DOHH2 (cell line): ENCODE results near the gene BCOR.

Experiments
- H3F3A ChIP-seq: fragments of 200-600 bp; sonication (generic), shearing (Covaris generic); 2 replicates; pipeline ENCODE4 v1.6.0; 2016; ENCODE audit warnings: antibody characterized with exemption, mild to moderate bottlenecking; ENCODE audit not compliant: control insufficient read depth, insufficient read depth
- H3K27ac ChIP-seq: fragments of 200-600 bp; sonication (generic); 2 replicates; pipeline ENCODE4 v1.5.1; 2014; ENCODE audit warnings: low read depth, mild to moderate bottlenecking, low read length, moderate library complexity
- H3K27me3 ChIP-seq: fragments of 200-600 bp; sonication (generic); 2 replicates; pipeline ENCODE4 v1.6.1; 2014; ENCODE audit warnings: mild to moderate bottlenecking, low read length, mixed read lengths; ENCODE audit not compliant: control insufficient read depth
- H3K36me3 ChIP-seq: fragments of 200-600 bp; sonication (generic); 2 replicates; pipeline ENCODE4 v1.6.1; 2014; ENCODE audit warnings: mild to moderate bottlenecking, low read length, moderate library complexity, mixed read lengths; ENCODE audit not compliant: control insufficient read depth
- H3K4me1 ChIP-seq: fragments of 200-600 bp; sonication (generic); 2 replicates; pipeline ENCODE4 v1.6.1; 2014; ENCODE audit warnings: mild to moderate bottlenecking, low read length, mixed read lengths; ENCODE audit not compliant: control insufficient read depth
- H3K4me2 ChIP-seq: fragments of 200-600 bp; sonication (generic); 2 replicates; pipeline ENCODE4 v1.6.0; 2014; ENCODE audit warnings: mild to moderate bottlenecking, low read length, moderate library complexity
- H3K4me3 ChIP-seq: fragments of 200-600 bp; sonication (generic); 2 replicates; pipeline ENCODE4 v1.5.1; 2014; ENCODE audit warnings: mild to moderate bottlenecking, low read length, mixed read lengths
- H3K79me2 ChIP-seq: fragments of 200-600 bp; sonication (generic); 2 replicates; pipeline ENCODE4 v1.6.1; 2014; ENCODE audit warnings: mild to moderate bottlenecking, low read length, mixed read lengths; ENCODE audit not compliant: control insufficient read depth
- H3K9me2 ChIP-seq: fragments of 200-600 bp; sonication (generic); replicated peaks from 2 replicates; pipeline ENCODE4 v1.6.1; 2014; ENCODE audit warnings: mild to moderate bottlenecking, low read length, mixed read lengths; ENCODE audit not compliant: control insufficient read depth
- H3K9me3 ChIP-seq: fragments of 200-600 bp; sonication (generic); 2 replicates; pipeline ENCODE4 v1.6.1; 2014; ENCODE audit warnings: antibody characterized with exemption, low read length, mixed read lengths; ENCODE audit not compliant: control insufficient read depth, insufficient read depth
- H4K20me1 ChIP-seq: fragments of 200-600 bp; sonication (generic); 2 replicates; pipeline ENCODE4 v1.6.0; 2014; ENCODE audit warnings: low read depth, mild to moderate bottlenecking, antibody characterized with exemption, low read length, moderate library complexity; ENCODE audit not compliant: control insufficient read depth, insufficient read depth
- CTCF ChIP-seq: fragments of 200-600 bp; sonication (generic); IDR thresholded peaks from one replicate; pipeline ENCODE4 v1.5.1; 2014; ENCODE audit warnings: antibody characterized with exemption, mild to moderate bottlenecking, low read depth, low read length; ENCODE audit not compliant: poor library complexity, severe bottlenecking
- EZH2phosphoT487 ChIP-seq: fragments of 200-600 bp; sonication (generic); IDR thresholded peaks from 2 replicates; pipeline ENCODE4 v1.6.1; 2017; ENCODE audit warnings: borderline replicate concordance, mild to moderate bottlenecking, antibody characterized with exemption, low read length, moderate library complexity, mixed read lengths

BCOR gene

GRCh38 chrX:40091691-40092421 is 5.9 kb downstream of the BCOR start:
- H3K4me3 ChIP-seq: peak overlapping the region; percentile 46; the same call in 1 of the 2 replicates
- no peaks in the 10 kb centered on the region for H3K9me3 ChIP-seq
- peaks cover 68% of the 10 kb centered on the region for H3K4me1 ChIP-seq
- no peak overlapping the region for H3K27ac ChIP-seq
- no peak for TF ChIP-seq CTCF
- TF ChIP-seq EZH2phosphoT487: no peak
- peak overlapping the region; percentile 69 for H3K4me2 ChIP-seq
- peaks cover 99% of the 10 kb centered on the region for H3K79me2 ChIP-seq
- H3K9me2 ChIP-seq: no peaks in the 10 kb centered on the region
- H3F3A ChIP-seq: no peaks in the 10 kb centered on the region; the same call in 1 of the 2 replicates
- H4K20me1 ChIP-seq: peaks cover 22% of the 10 kb centered on the region
- H3K36me3 ChIP-seq: no peaks in the 10 kb centered on the region
- H3K27me3 ChIP-seq: no peaks in the 10 kb centered on the region

DNA sequence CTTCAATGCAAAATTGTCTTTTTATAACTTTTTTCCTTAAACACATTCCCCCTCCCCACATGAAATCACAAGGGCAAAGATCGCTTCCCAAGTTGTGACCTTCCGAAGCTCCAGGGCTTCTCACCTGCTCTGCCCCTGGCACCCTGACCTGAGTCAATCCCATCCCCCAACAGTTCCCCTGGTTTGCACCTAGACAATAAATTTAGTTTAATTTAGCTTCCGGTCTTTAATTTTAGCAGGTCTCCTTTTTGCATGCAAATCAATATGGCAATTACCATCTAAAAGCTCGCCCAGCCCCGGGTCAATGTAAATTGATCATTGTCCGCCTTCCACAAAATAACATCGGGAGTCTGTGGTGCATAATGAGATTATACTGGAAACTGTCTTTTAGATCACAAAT is 6.8 kb downstream of the BCOR start:
- H3K4me3 ChIP-seq: peak overlapping the region; percentile 46
- peaks cover 100% of the 10 kb centered on the region for H3K79me2 ChIP-seq
- no peaks in the 10 kb centered on the region for H3K36me3 ChIP-seq
- H3K4me1 ChIP-seq: peaks cover 69% of the 10 kb centered on the region
- H3K27ac ChIP-seq: no peak overlapping the region
- peaks cover 24% of the 10 kb centered on the region for H4K20me1 ChIP-seq
- no peaks in the 10 kb centered on the region for H3K27me3 ChIP-seq
- no peaks in the 10 kb centered on the region for H3K9me3 ChIP-seq
- peak overlapping the region; percentile 69 for H3K4me2 ChIP-seq
- H3F3A ChIP-seq: no peaks in the 10 kb centered on the region; the same call in 1 of the 2 replicates
- TF ChIP-seq CTCF: no peak
- no peak for TF ChIP-seq EZH2phosphoT487
- no peaks in the 10 kb centered on the region for H3K9me2 ChIP-seq

DNA sequence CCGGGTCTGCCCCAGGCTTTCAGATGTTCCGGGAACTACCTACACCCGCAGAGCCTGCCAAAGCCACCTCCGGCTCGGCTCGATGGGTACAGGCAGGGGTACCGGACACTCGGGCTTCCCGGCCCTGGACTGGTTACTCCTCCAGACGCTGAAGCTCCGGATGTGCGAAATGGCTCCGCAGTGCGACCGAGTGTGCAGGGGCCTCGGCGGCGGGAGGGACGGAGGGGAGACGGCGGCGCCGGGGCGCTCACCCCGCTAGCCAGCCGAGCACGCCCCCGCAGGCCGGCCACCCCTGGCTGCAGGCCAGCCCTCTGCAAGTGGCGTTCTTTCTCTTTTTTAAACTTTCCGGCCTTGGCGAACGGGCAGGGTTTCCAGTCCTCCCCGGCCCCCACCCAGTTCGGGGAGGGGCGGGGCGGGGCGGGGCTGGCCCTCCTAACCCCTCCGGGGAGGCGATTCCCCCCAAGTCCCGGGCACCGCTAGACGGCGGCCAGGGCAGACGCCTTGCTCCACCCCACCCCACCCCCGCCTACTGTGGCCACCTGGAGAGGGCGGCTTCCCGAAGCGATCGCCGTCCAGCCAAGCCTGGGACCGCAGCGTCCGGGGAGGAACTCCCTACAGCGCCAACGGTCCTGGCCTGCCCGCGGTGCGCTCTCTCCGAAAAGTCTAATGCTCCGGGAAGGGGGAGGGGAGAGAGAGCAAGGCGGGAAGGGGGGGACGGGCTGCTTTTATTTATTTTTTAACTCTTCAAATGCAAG is 7.5 kb downstream of the BCOR start:
- Histone ChIP-seq H3K27me3 (no peaks in the 10 kb centered on the region), H3K27ac (no peak overlapping the region), H4K20me1 (peaks cover 21% of the 10 kb centered on the region), H3K79me2 (peaks cover 100% of the 10 kb centered on the region), H3K4me2 (peak overlapping the region; percentile 69), H3K36me3 (no peaks in the 10 kb centered on the region), H3K9me2 (no peaks in the 10 kb centered on the region), H3K9me3 (no peaks in the 10 kb centered on the region), H3F3A (no peaks in the 10 kb centered on the region; the same call in 1 of the 2 replicates), H3K4me3 (peak overlapping the region; percentile 46), H3K4me1 (peaks cover 75% of the 10 kb centered on the region)
- TF ChIP-seq CTCF: no peak
- TF ChIP-seq EZH2phosphoT487: no peak
